Measurements from ENCODE around the gene MORN1.

MORN1 gene

GRCh38 chr1:2358072-2358471 is 33.3 kb downstream of the MORN1 start:
- DNase-seq (ENCODE audit: low read depth): no peak
- no peak overlapping the region for H3K4me3 ChIP-seq (ENCODE audit: control insufficient read depth, low read depth, low read length)
- no peak for TF ChIP-seq CTCF (conservative IDR thresholded peaks at IDR 0.05; ENCODE audit: control insufficient read depth, insufficient read depth, low read depth, low read length)

- no peak for DNase-seq (ENCODE audit: low read depth)
- TF ChIP-seq CTCF (conservative IDR thresholded peaks at IDR 0.05; ENCODE audit: control insufficient read depth, insufficient read depth, low read depth, low read length): no peak
- no peak overlapping the region for H3K4me3 ChIP-seq (ENCODE audit: control insufficient read depth, low read depth, low read length)
Observed at GRCh38 chr1:2356911-2357845, 34.2 kb downstream of the MORN1 start.

- H3K4me3 ChIP-seq (ENCODE audit: control insufficient read depth, low read depth, low read length): no peak overlapping the region
- no peak for TF ChIP-seq CTCF (conservative IDR thresholded peaks at IDR 0.05; ENCODE audit: control insufficient read depth, insufficient read depth, low read depth, low read length)
- no peak for DNase-seq (ENCODE audit: low read depth)
Observed at GRCh38 chr1:2356401-2356800, 35.0 kb downstream of the MORN1 start.

- no peak for TF ChIP-seq CTCF (conservative IDR thresholded peaks at IDR 0.05; ENCODE audit: control insufficient read depth, insufficient read depth, low read depth, low read length)
- H3K4me3 ChIP-seq (ENCODE audit: control insufficient read depth, low read depth, low read length): no peak overlapping the region
- no peak for DNase-seq (ENCODE audit: low read depth)
Observed at GRCh38 chr1:2355373-2356261, 35.7 kb downstream of the MORN1 start.

GRCh38 chr1:2354511-2355372 is 36.6 kb downstream of the MORN1 start:
- H3K4me3 ChIP-seq (ENCODE audit: control insufficient read depth, low read depth, low read length): no peak overlapping the region
- TF ChIP-seq CTCF (conservative IDR thresholded peaks at IDR 0.05; ENCODE audit: control insufficient read depth, insufficient read depth, low read depth, low read length): no peak
- DNase-seq (ENCODE audit: low read depth): no peak
